ENCODE measurements around the gene NECTIN1. TPM values are rescaled to one million over a fixed set of nuclear protein-coding genes. Genes with fewer than 3 reads are reported as not detected.

NECTIN1 gene
- total RNA-seq, 1 donor from 2014 or later, result 45.3 TPM

DNA sequence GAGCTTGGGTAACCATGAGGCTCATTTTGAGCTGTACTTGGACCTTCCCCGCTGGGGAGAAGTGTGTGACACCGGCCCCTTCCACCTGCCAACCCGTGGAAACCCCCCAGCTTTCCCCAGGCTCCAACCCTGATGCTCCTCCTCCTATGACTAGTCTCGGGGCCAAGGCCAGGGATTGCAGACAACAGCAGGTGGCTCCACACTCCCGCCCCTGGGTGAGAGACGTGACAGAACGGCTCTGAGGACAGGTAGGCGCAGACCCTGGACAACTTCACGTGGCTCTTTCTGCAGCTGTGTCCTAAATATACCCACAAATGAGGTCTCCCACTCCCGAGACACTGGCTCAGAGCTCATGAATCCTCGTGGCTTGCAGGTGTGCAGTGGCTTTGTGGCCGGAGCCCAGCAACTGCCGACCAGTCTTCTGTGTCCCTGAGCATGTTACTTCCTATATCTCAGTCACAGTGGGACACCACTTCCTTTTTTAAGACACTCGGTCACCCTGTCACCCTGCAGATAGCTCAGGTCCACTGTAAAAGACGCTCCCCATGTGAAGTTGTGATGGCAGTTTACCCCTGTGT, 55.2 kb downstream of the NECTIN1 start:
- no peak for DNase-seq (ENCODE audit: low spot score in 2 of 2, unreplicated experiment in 2 of 2)
- Mint-ChIP-seq H3K36me3 (peaks cover 25% of the 10 kb centered on the region), H3K27ac (no peak overlapping the region), H3K9me3 (no peaks in the 10 kb centered on the region), H3K27me3 (ENCODE audit: low read depth) (no peaks in the 10 kb centered on the region), H3K4me1 (peaks cover 9% of the 10 kb centered on the region), H3K4me3 (no peak overlapping the region)
- TF ChIP-seq, protein P1, sequence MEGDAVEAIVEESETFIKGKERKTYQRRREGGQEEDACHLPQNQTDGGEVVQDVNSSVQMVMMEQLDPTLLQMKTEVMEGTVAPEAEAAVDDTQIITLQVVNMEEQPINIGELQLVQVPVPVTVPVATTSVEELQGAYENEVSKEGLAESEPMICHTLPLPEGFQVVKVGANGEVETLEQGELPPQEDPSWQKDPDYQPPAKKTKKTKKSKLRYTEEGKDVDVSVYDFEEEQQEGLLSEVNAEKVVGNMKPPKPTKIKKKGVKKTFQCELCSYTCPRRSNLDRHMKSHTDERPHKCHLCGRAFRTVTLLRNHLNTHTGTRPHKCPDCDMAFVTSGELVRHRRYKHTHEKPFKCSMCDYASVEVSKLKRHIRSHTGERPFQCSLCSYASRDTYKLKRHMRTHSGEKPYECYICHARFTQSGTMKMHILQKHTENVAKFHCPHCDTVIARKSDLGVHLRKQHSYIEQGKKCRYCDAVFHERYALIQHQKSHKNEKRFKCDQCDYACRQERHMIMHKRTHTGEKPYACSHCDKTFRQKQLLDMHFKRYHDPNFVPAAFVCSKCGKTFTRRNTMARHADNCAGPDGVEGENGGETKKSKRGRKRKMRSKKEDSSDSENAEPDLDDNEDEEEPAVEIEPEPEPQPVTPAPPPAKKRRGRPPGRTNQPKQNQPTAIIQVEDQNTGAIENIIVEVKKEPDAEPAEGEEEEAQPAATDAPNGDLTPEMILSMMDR (IDR thresholded peaks at IDR 0.05; ENCODE audit: unreplicated experiment), result no peak

DNA sequence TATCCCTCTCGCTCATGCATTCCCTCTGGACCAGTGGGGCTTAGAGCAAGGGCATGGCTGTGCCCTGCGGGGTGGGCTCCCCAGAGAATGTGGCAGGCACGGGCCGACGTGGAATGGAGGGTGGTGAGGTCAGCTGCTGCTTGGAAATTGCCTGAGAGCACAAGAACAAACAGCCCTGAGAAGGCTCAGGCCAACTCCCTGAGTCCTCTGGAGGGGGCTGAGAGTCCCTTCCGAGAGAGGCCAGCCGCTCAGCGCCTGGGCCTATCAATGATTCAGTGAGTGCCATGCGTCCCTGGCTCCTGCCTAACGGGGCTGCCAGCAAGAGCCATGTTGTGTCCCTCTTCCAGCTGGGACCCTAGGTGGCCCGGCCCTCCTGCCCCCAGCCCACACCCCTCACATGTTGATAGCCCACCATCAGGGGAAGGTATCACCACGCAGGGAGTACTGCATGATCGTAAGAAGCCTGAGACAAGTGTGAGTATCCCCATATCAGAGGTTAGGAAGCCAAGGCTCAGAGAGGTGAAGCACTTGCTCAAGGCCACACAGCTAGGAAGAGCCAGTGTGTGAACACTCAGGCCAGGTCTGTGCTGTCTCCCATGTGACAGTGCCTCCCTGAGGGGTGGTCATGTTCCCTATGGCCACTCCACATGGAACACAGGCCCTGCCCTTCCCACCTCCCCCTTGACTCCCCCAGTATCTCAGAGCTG, 55.8 kb downstream of the NECTIN1 start:
- H3K4me3 Mint-ChIP-seq, result no peak overlapping the region
- H3K4me1 Mint-ChIP-seq, result peaks cover 9% of the 10 kb centered on the region
- no peaks in the 10 kb centered on the region for H3K9me3 Mint-ChIP-seq
- H3K36me3 Mint-ChIP-seq, result peaks cover 21% of the 10 kb centered on the region
- TF ChIP-seq, protein P1 (IDR thresholded peaks at IDR 0.05; ENCODE audit: unreplicated experiment), result no peak
- H3K27ac Mint-ChIP-seq, result no peak overlapping the region
- DNase-seq (ENCODE audit: low spot score in 2 of 2, unreplicated experiment in 2 of 2), result no peak
- no peaks in the 10 kb centered on the region for H3K27me3 Mint-ChIP-seq (ENCODE audit: low read depth)

DNA sequence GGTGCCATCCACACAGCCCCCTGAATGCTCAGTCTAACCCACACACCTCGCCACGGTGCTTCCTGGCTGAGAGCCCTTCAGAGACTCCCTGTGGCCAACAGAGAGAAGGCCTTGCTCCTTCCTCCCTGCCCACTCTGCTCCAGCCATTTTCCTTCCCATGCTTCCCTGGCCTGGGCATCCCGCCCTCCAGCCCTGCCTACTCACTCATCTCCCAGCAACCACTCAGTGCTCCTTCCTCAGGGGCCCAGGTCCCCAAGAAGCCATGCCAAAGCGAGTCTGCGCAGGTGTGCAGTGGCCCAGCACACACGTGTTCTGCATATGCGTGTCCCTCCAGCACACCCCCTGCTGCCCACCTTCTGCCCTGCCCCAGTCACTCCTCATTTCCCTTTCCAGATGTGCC, 56.4 kb downstream of the NECTIN1 start:
- Mint-ChIP-seq H3K4me3 (no peak overlapping the region), H3K4me1 (peaks cover 9% of the 10 kb centered on the region), H3K36me3 (peaks cover 15% of the 10 kb centered on the region), H3K27ac (no peak overlapping the region), H3K9me3 (no peaks in the 10 kb centered on the region), H3K27me3 (ENCODE audit: low read depth) (no peaks in the 10 kb centered on the region)
- TF ChIP-seq, protein P1 (IDR thresholded peaks at IDR 0.05; ENCODE audit: unreplicated experiment), result no peak
- no peak for DNase-seq (ENCODE audit: low spot score in 2 of 2, unreplicated experiment in 2 of 2)

DNA sequence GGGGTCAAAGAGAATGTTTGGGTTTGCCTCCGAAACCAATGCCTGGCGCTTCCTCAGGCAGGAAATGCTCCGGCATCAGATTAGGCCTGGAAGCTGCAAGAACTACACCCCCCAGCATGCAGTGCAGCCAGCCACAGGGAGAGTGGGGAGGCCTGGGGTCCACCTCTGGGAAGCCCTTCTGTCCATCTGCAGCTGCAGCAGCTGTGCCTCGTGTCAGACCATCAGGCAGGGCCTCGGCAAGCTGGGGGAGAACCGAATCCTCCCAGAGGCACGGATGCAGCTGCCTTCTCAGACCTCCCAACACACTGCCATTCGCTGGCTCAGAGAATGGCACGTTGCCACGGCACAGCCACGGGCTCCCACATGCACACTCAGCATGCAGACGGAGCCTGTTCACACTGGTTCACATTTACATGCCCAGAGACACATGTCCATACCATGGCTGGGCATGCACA, 57.4 kb downstream of the NECTIN1 start:
- Mint-ChIP-seq H3K9me3 (no peaks in the 10 kb centered on the region), H3K36me3 (peaks cover 8% of the 10 kb centered on the region), H3K4me3 (peak overlapping the region; percentile 7), H3K27me3 (ENCODE audit: low read depth) (no peaks in the 10 kb centered on the region), H3K4me1 (peaks cover 9% of the 10 kb centered on the region), H3K27ac (peak overlapping the region; percentile 78)
- TF ChIP-seq, protein P1 (IDR thresholded peaks at IDR 0.05; ENCODE audit: unreplicated experiment), result no peak
- DNase-seq (ENCODE audit: low spot score in 2 of 2, unreplicated experiment in 2 of 2), result no peak

DNA sequence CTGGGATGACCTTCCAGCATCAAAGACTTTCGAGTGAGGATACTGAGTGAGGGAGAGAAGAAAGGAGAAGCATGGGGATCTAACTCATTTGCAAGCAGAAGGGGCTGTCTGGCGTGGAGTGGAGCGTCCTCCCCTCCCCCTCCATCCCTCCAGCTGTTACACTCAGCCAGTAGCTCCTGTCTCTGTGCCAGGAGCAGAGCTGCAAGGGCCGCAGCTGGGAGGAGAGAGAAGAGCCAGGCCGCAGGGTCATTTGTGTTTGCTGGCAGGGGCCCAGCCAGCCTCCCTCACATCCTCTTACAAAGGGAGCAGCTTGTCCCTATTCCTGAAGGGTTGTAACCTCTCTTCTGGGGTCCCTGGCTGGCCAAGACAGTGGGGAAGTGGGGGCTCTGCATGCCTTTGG, 57.9 kb downstream of the NECTIN1 start:
- H3K36me3 Mint-ChIP-seq, result peaks cover 3% of the 10 kb centered on the region

More for the DNA sequence above, 57.9 kb downstream of the NECTIN1 start:
- TF ChIP-seq, protein P1 (IDR thresholded peaks at IDR 0.05; ENCODE audit: unreplicated experiment), result no peak
- Mint-ChIP-seq H3K27me3 (ENCODE audit: low read depth) (no peaks in the 10 kb centered on the region), H3K9me3 (no peaks in the 10 kb centered on the region), H3K4me1 (peaks cover 9% of the 10 kb centered on the region), H3K27ac (peak overlapping the region; percentile 78), H3K4me3 (no peak overlapping the region)
- no peak for DNase-seq (ENCODE audit: low spot score in 2 of 2, unreplicated experiment in 2 of 2)
